GM23248 (cell line): ENCODE results near the gene TMUB1. TPM values are rescaled to one million over a fixed set of nuclear protein-coding genes. Genes with fewer than 3 reads are reported as not detected.

Experiments used
- DNase-seq: peaks from one replicate; pipeline ENCODE4 v3.0.0-alpha.2; 2015
- H2AFZ ChIP-seq: fragments of 200-600 bp; sonication (generic); 2 replicates; pipeline ENCODE4 v1.6.1; 2016; ENCODE audit warnings: antibody characterized with exemption
- H3F3A ChIP-seq: fragments of 200-600 bp; sonication (generic); 2 replicates; pipeline ENCODE4 v1.6.1; 2016; ENCODE audit warnings: mild to moderate bottlenecking, antibody characterized with exemption, mixed run types; ENCODE audit not compliant: insufficient read depth
- H3K27ac ChIP-seq: fragments of 200-600 bp; sonication (generic); 2 replicates; pipeline ENCODE4 v1.5.1; 2016; ENCODE audit warnings: mild to moderate bottlenecking
- H3K27me3 ChIP-seq: fragments of 200-600 bp; sonication (generic); replicated peaks from 2 replicates; pipeline ENCODE4 v1.6.1; 2016; ENCODE audit warnings: mild to moderate bottlenecking; ENCODE audit not compliant: insufficient read depth
- H3K36me3 ChIP-seq: fragments of 200-600 bp; sonication (generic); 2 replicates; pipeline ENCODE4 v1.6.1; 2016; ENCODE audit warnings: low read depth, mild to moderate bottlenecking
- H3K4me1 ChIP-seq: fragments of 200-600 bp; sonication (generic); 2 replicates; pipeline ENCODE4 v1.6.1; 2016; ENCODE audit warnings: mild to moderate bottlenecking; ENCODE audit not compliant: insufficient read depth
- H3K4me2 ChIP-seq: fragments of 200-600 bp; sonication (generic); one replicate; pipeline ENCODE4 v1.6.1; 2016; ENCODE audit warnings: mild to moderate bottlenecking; ENCODE audit not compliant: unreplicated experiment
- H3K4me3 ChIP-seq: fragments of 200-600 bp; sonication (generic); 2 replicates; pipeline ENCODE4 v1.5.1; 2016; ENCODE audit warnings: mild to moderate bottlenecking
- H3K79me2 ChIP-seq: fragments of 200-600 bp; sonication (generic); 2 replicates; pipeline ENCODE4 v1.6.1; 2016; ENCODE audit warnings: mild to moderate bottlenecking; ENCODE audit not compliant: insufficient read depth
- H3K9ac ChIP-seq: fragments of 200-600 bp; sonication (generic); 2 replicates; pipeline ENCODE4 v1.6.1; 2016; ENCODE audit warnings: mild to moderate bottlenecking
- H3K9me2 ChIP-seq: fragments of 200-600 bp; sonication (generic); 2 replicates; pipeline ENCODE4 v1.6.1; 2016; ENCODE audit warnings: mixed run types, mild to moderate bottlenecking, moderate library complexity; ENCODE audit not compliant: insufficient read depth
- H3K9me3 ChIP-seq: fragments of 200-600 bp; sonication (generic); one replicate; pipeline ENCODE4 v1.6.1; 2017; ENCODE audit warnings: low read depth
- H4K20me1 ChIP-seq: fragments of 200-600 bp; sonication (generic); 2 replicates; pipeline ENCODE4 v1.6.0; 2016; ENCODE audit not compliant: insufficient read depth
- EZH2 ChIP-seq: fragments of 200-600 bp; sonication (generic); IDR thresholded peaks from 2 replicates; pipeline ENCODE4 v1.6.1; 2018; ENCODE audit warnings: antibody characterized with exemption, mild to moderate bottlenecking; ENCODE audit not compliant: insufficient read depth, poor library complexity, severe bottlenecking
- EZH2phosphoT487 ChIP-seq: fragments of 200-600 bp; sonication (generic); IDR thresholded peaks from 2 replicates; pipeline ENCODE4 v1.6.1; 2018; ENCODE audit warnings: antibody characterized with exemption, moderate library complexity, mild to moderate bottlenecking, low read depth; ENCODE audit not compliant: insufficient read depth
- WGBS, 2 experiments: methylation state at CpG; one replicate each; pipeline ENCODE4 v1.1.6; 2015 to 2017; ENCODE audit warnings: low lambda C conversion rate in 2 of 2, low coverage in 1 of 2; ENCODE audit errors: missing lambda C conversion rate in 2 of 2; 5-methylcytosine and 5-hydroxymethylcytosine counted together
- in situ Hi-C: fragments of 300-500 bp; cut with MboI; formaldehyde crosslinking; loops from 2 replicates; pipeline ENCODE4 v1.15.0; 2020
- polyA plus RNA-seq: library from polyadenylated mRNA; unstranded; fragments of >200 nt; fragmentation: Nextera tagmentation; extraction: Ambion mirVana; gene quantifications from 2 replicates; pipeline ENCODE4 v1.2.1, GENCODE V29; 2016
- total RNA-seq: library from RNA; depleted of rRNA; stranded (reverse); fragments of >200 nt; shearing (Covaris generic); gene quantifications from 2 replicates; pipeline ENCODE4 v1.2.3, GENCODE V29; 2014

The TMUB1 gene
- total and polyA plus RNA-seq, 2 experiments from 2014 or later: 19.9 to 33.6 TPM

- H3F3A ChIP-seq: no peaks in the 10 kb centered on the region
- no peaks in the 10 kb centered on the region for H3K4me1 ChIP-seq
- no peaks in the 10 kb centered on the region for H4K20me1 ChIP-seq
- no peaks in the 10 kb centered on the region for H3K27me3 ChIP-seq
- TF ChIP-seq EZH2phosphoT487 (no peak), EZH2 (no peak)
- 0 out of 2 replicates have a peak, but pooled peaks cover 7% of the 10 kb centered on the region for H3K79me2 ChIP-seq
- H3K9me3 ChIP-seq: no peaks in the 10 kb centered on the region
- 94 to 98% methylated on average over 10 to 17 of the region's 17 CpGs for WGBS, 2 experiments
- no peak overlapping the region for H3K9ac ChIP-seq
- in situ Hi-C loops: no loop called here
- no peak overlapping the region for H3K4me3 ChIP-seq
- no peak overlapping the region for H3K4me2 ChIP-seq
- no peak for DNase-seq
- H3K36me3 ChIP-seq: 0 out of 2 replicates have a peak, but pooled peaks cover 9% of the 10 kb centered on the region
- H3K27ac ChIP-seq: no peak overlapping the region
- H2AFZ ChIP-seq: no peak overlapping the region
- H3K9me2 ChIP-seq: no peaks in the 10 kb centered on the region
Measured at GRCh38 chr7:151130741-151131157, 47.5 kb upstream of the TMUB1 start.

- TF ChIP-seq EZH2 (no peak), EZH2phosphoT487 (no peak)
- no peak overlapping the region for H3K4me2 ChIP-seq
- H3K4me1 ChIP-seq: no peaks in the 10 kb centered on the region
- no peak overlapping the region for H3K4me3 ChIP-seq
- no peak overlapping the region for H3K9ac ChIP-seq
- in situ Hi-C loops: no loop called here
- no peaks in the 10 kb centered on the region for H3K9me3 ChIP-seq
- 0 out of 2 replicates have a peak, but pooled peaks cover 7% of the 10 kb centered on the region for H3K79me2 ChIP-seq
- H4K20me1 ChIP-seq: no peaks in the 10 kb centered on the region
- H3K9me2 ChIP-seq: no peaks in the 10 kb centered on the region
- H2AFZ ChIP-seq: no peak overlapping the region
- 0 out of 2 replicates have a peak, but pooled peaks cover 9% of the 10 kb centered on the region for H3K36me3 ChIP-seq
- no peaks in the 10 kb centered on the region for H3K27me3 ChIP-seq
- no peak for DNase-seq
- 83 to 84% methylated on average over 9 of the region's 9 CpGs for WGBS, 2 experiments
- H3F3A ChIP-seq: no peaks in the 10 kb centered on the region
- H3K27ac ChIP-seq: no peak overlapping the region
Measured at GRCh38 chr7:151129960-151130591, 46.8 kb upstream of the TMUB1 start.

- Histone ChIP-seq H3K4me1 (no peaks in the 10 kb centered on the region), H2AFZ (no peak overlapping the region), H3K9me3 (no peaks in the 10 kb centered on the region), H3K9me2 (no peaks in the 10 kb centered on the region), H3K27me3 (no peaks in the 10 kb centered on the region), H3K4me3 (no peak overlapping the region), H3K9ac (no peak overlapping the region), H3K4me2 (no peak overlapping the region), H3K79me2 (0 out of 2 replicates have a peak, but pooled peaks cover 7% of the 10 kb centered on the region), H4K20me1 (no peaks in the 10 kb centered on the region), H3K27ac (no peak overlapping the region), H3F3A (no peaks in the 10 kb centered on the region), H3K36me3 (peaks cover 14% of the 10 kb centered on the region)
- TF ChIP-seq EZH2phosphoT487: no peak
- no peak for TF ChIP-seq EZH2
- 87 to 93% methylated on average over 26 to 28 of the region's 28 CpGs for WGBS, 2 experiments
- no peak for DNase-seq
- in situ Hi-C loops: no loop called here
Measured at GRCh38 chr7:151129117-151129959, 46.0 kb upstream of the TMUB1 start.

- no peak overlapping the region for H3K4me2 ChIP-seq
- no peak overlapping the region for H2AFZ ChIP-seq
- TF ChIP-seq EZH2: no peak
- no peak for TF ChIP-seq EZH2phosphoT487
- H3F3A ChIP-seq: no peaks in the 10 kb centered on the region
- 87 to 97% methylated on average over 6 to 8 of the region's 8 CpGs for WGBS, 2 experiments
- no peaks in the 10 kb centered on the region for H3K4me1 ChIP-seq
- H3K9me2 ChIP-seq: no peaks in the 10 kb centered on the region
- H4K20me1 ChIP-seq: no peaks in the 10 kb centered on the region
- in situ Hi-C loops: no loop called here
- no peaks in the 10 kb centered on the region for H3K9me3 ChIP-seq
- no peak overlapping the region for H3K27ac ChIP-seq
- H3K36me3 ChIP-seq: peaks cover 15% of the 10 kb centered on the region
- DNase-seq: no peak
- H3K9ac ChIP-seq: no peak overlapping the region
- 0 out of 2 replicates have a peak, but pooled peaks cover 7% of the 10 kb centered on the region for H3K79me2 ChIP-seq
- no peak overlapping the region for H3K4me3 ChIP-seq
- no peaks in the 10 kb centered on the region for H3K27me3 ChIP-seq
Measured at GRCh38 chr7:151128716-151129115, 45.4 kb upstream of the TMUB1 start.
